Activated B cell treated with CpG ODN at 0.5 μM for 24 hours (primary cell): ENCODE results near the gene TOR4A. TPM values are rescaled to one million over a fixed set of nuclear protein-coding genes. Genes with fewer than 3 reads are reported as not detected.
"Not testable (repeated sequence)": the region's sequence is repeated elsewhere in the genome, so short reads cannot be mapped to it uniquely, and the experiment has no call there.

ENCODE experiments used
- ATAC-seq: fragments of 200-7000 bp; cut with Tn5 transposase; one replicate; pipeline ENCODE4 v1.10.0; 2021; ENCODE audit warnings: low read depth, mild to moderate bottlenecking, moderate library complexity
- CTCF ChIA-PET: fragments of 350-600 bp; sonication (Branson Sonifier 250); formaldehyde crosslinking; loops from one replicate; lab custom pipeline; 2021; ENCODE audit warnings: antibody characterized with exemption; lab: Charles Lee
- POLR2A ChIA-PET: fragments of 350-600 bp; sonication (Branson Sonifier 250); formaldehyde crosslinking; loops from one replicate; lab custom pipeline; 2021; ENCODE audit warnings: antibody characterized with exemption; lab: Charles Lee
- DNase-seq: peaks from one replicate; pipeline ENCODE4 v3.0.0; 2022
- H3K27ac Mint-ChIP-seq: one replicate; pipeline ENCODE4 v1.8.0; 2020; ENCODE audit warnings: mixed read lengths
- H3K27me3 Mint-ChIP-seq: one replicate; pipeline ENCODE4 v1.8.0; 2021; ENCODE audit warnings: mixed read lengths
- H3K36me3 Mint-ChIP-seq: one replicate; pipeline ENCODE4 v1.8.0; 2021; ENCODE audit warnings: low read depth, mixed read lengths
- H3K4me1 Mint-ChIP-seq: one replicate; pipeline ENCODE4 v1.8.0; 2021; ENCODE audit warnings: mixed read lengths
- H3K4me3 Mint-ChIP-seq: one replicate; pipeline ENCODE4 v1.8.0; 2020; ENCODE audit warnings: mild to moderate bottlenecking, mixed read lengths
- H3K9me3 Mint-ChIP-seq: one replicate; pipeline ENCODE4 v1.8.0; 2020; ENCODE audit warnings: mixed read lengths
- intact Hi-C: fragments of 100-400 bp; cut with micrococcal nuclease; formaldehyde crosslinking; loops from one replicate; pipeline ENCODE4 v1.15.1; 2024
- total RNA-seq: library from RNA; stranded (reverse); gene quantifications from 2 replicates; pipeline ENCODE4 v1.2.3, GENCODE V29; 2022
- TF ChIP-seq, protein P1 (sequence below): fragments of 200-600 bp; IDR thresholded peaks from one replicate; pipeline ENCODE4 v1.8.0; 2022; ENCODE audit warnings: antibody characterized with exemption, mild to moderate bottlenecking

TOR4A gene
- total RNA-seq, 1 donor from 2014 or later, result 9.1 TPM

DNA sequence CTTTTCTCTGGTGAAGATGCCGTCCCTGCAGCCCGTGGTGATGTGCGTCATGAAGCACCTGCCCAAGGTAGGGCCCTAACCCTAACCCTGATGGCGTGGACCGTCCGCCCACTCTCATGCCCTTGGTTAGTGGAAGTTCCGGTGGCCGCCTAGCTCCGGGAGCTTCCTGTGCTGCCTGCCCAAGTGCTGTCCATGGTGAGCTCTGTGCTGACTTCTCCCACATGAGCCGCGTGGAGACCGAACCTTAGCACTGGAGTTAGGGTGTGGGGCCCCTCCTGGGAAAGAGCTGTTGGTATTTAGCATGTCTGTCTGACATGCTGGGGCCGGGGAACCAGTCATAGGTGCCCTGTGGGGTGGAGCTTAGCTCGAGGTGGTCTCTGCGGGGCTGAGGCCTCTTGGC, 21.2 kb upstream of the TOR4A start:
- H3K4me1 Mint-ChIP-seq, result peaks cover 19% of the 10 kb centered on the region
- H3K36me3 Mint-ChIP-seq, result peaks cover 21% of the 10 kb centered on the region
- no peak for ATAC-seq
- intact Hi-C loops, result no loop called here
- no peak overlapping the region for H3K27ac Mint-ChIP-seq
- no peaks in the 10 kb centered on the region for H3K27me3 Mint-ChIP-seq
- no peaks in the 10 kb centered on the region for H3K9me3 Mint-ChIP-seq
- TF ChIP-seq, protein P1, sequence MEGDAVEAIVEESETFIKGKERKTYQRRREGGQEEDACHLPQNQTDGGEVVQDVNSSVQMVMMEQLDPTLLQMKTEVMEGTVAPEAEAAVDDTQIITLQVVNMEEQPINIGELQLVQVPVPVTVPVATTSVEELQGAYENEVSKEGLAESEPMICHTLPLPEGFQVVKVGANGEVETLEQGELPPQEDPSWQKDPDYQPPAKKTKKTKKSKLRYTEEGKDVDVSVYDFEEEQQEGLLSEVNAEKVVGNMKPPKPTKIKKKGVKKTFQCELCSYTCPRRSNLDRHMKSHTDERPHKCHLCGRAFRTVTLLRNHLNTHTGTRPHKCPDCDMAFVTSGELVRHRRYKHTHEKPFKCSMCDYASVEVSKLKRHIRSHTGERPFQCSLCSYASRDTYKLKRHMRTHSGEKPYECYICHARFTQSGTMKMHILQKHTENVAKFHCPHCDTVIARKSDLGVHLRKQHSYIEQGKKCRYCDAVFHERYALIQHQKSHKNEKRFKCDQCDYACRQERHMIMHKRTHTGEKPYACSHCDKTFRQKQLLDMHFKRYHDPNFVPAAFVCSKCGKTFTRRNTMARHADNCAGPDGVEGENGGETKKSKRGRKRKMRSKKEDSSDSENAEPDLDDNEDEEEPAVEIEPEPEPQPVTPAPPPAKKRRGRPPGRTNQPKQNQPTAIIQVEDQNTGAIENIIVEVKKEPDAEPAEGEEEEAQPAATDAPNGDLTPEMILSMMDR, result no peak
- ChIA-PET POLR2A (interaction anchor here (0.6 to 8.5 kb wide), 5 partner anchors 11 to 37 kb away, joined by 4 to 160 read pairs (median 8); partner anchors contain the start of genes RNF208, TOR4A and TUBB4B), CTCF (no interaction called here)
- no peak for DNase-seq
- H3K4me3 Mint-ChIP-seq, result peak overlapping the region; percentile 90

DNA sequence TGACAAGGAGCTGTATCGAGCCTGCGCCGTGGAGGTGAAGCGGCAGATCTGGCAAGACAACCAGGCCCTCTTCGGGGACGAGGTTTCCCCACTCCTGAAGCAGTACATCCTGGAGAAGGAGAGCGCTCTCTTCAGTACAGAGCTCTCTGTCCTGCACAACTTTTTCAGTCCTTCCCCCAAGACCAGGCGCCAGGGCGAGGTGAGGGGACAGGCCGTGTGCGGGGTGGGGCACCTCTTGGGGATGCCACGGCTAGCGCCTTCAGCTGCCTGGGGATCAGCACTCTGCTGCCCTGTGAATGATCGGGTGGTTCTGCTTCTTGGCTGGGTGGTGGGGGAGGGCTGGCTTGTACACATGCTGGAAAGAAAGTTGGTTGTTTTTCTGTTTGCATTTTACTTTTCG, 20.7 kb upstream of the TOR4A start:
- Mint-ChIP-seq H3K4me3 (peak overlapping the region; percentile 90), H3K27me3 (no peaks in the 10 kb centered on the region), H3K4me1 (peaks cover 23% of the 10 kb centered on the region), H3K9me3 (no peaks in the 10 kb centered on the region), H3K27ac (no peak overlapping the region), H3K36me3 (peaks cover 25% of the 10 kb centered on the region)
- no peak for ATAC-seq
- ChIA-PET POLR2A (interaction anchor here (0.5 to 8.5 kb wide), 5 partner anchors 8 to 34 kb away, joined by 3 to 160 read pairs (median 4); partner anchors contain the start of genes RNF208 and TUBB4B), CTCF (no interaction called here)
- TF ChIP-seq, protein P1, result no peak
- DNase-seq, result no peak
- intact Hi-C loops, result no loop called here

GRCh38 chr9:137262173-137262908, 15.2 kb upstream of the TOR4A start:
- not testable (repeated sequence) for H3K4me3 Mint-ChIP-seq

DNA sequence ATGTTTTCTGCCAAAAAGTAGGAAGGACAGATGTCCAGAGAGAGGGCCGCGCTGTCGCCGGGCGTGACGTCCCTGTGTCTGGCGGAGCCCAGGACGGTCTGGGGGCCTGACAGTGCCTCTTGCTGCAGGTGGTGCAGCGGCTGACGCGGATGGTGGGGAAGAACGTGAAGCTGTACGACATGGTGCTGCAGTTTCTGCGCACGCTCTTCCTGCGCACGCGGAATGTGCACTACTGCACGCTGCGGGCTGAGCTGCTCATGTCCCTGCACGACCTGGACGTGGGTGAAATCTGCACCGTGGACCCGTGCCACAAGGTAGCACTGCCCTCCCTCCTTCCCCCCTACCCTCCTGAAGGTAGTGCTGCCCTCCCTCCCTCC, 14.6 kb upstream of the TOR4A start:
- Mint-ChIP-seq H3K9me3 (no peaks in the 10 kb centered on the region), H3K27me3 (no peaks in the 10 kb centered on the region), H3K27ac (no peak overlapping the region), H3K4me3 (no peak overlapping the region), H3K4me1 (peaks cover 11% of the 10 kb centered on the region), H3K36me3 (peaks cover 47% of the 10 kb centered on the region)
- DNase-seq (no peak), ATAC-seq (no peak)
- ChIA-PET CTCF (interaction anchor here (0.9 to 3.2 kb wide), 3 partner anchors 11 to 26 kb away, joined by 3 to 13 read pairs (median 4); partner anchors contain the start of gene TUBB4B), POLR2A (no interaction called here)
- TF ChIP-seq, protein P1, result no peak
- intact Hi-C loops, result no loop called here

More at GRCh38 chr9:137262173-137262908, 15.2 kb upstream of the TOR4A start:
- H3K27ac Mint-ChIP-seq, H3K4me1 Mint-ChIP-seq, ATAC-seq, intact Hi-C loops, DNase-seq, H3K9me3 Mint-ChIP-seq, H3K27me3 Mint-ChIP-seq: not testable (repeated sequence)
- H3K36me3 Mint-ChIP-seq, result peaks cover 43% of the 10 kb centered on the region
- POLR2A ChIA-PET, result interaction anchor here (0.7 to 1.9 kb wide), 4 partner anchors 15 to 216 kb away, joined by 4 to 11 read pairs (median 5); partner anchors contain the start of genes NPDC1, TOR4A and TUBB4B
- CTCF ChIA-PET, result interaction anchor here (1.1 to 3.2 kb wide), 2 partner anchors 12 to 25 kb away, joined by 3 to 13 read pairs; no protein-coding TSS in a partner anchor

DNA sequence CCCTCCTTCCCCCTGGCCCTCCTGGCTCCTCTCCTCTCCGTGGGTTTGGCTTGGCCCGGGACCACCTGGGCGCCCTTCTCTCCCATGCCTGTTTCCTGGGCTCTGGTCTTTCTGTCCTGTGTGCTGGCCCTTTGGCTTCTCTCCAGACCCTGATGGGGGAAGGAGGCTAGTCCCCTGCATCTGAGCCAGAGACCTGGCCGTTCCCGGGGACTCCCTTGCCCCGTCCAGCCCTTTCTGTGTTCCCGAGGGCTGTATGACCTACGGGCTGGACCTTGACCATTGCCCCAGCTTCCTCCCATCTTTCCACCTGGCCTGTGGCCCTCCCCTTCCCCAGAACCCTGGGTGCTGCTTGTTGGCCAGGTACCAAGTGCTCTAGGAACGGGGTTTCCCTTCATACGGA, 14.0 kb upstream of the TOR4A start:
- CTCF ChIA-PET, result interaction anchor here (0.9 to 3.2 kb wide), 2 partner anchors 23 to 27 kb away, joined by 4 to 13 read pairs; partner anchors contain the start of gene TUBB4B
- peaks cover 48% of the 10 kb centered on the region for H3K36me3 Mint-ChIP-seq
- ATAC-seq (no peak), DNase-seq (no peak)
- POLR2A ChIA-PET, result no interaction called here
- peaks cover 17% of the 10 kb centered on the region for H3K4me1 Mint-ChIP-seq
- intact Hi-C loops, result no loop called here
- no peak overlapping the region for H3K27ac Mint-ChIP-seq
- TF ChIP-seq, protein P1, result no peak
- no peaks in the 10 kb centered on the region for H3K9me3 Mint-ChIP-seq
- H3K27me3 Mint-ChIP-seq, result no peaks in the 10 kb centered on the region
- H3K4me3 Mint-ChIP-seq, result no peak overlapping the region
